Stimulated activated CD8-positive, alpha-beta memory T cell treated with anti-CD3 and anti-CD28 coated beads, Interleukin-2, amount 100 ng/mL, for 48 hours (primary cell): ENCODE results near the gene SNX1.
A peak's percentile ranks its signal among the peaks of the same experiment; 100 is the strongest.

Source experiments
- DNase-seq, 2 donors: peaks; one replicate each; pipeline ENCODE4 v3.0.0-alpha.2; 2020; ENCODE audit warnings: low read depth in 2 of 2

Gene SNX1

DNA sequence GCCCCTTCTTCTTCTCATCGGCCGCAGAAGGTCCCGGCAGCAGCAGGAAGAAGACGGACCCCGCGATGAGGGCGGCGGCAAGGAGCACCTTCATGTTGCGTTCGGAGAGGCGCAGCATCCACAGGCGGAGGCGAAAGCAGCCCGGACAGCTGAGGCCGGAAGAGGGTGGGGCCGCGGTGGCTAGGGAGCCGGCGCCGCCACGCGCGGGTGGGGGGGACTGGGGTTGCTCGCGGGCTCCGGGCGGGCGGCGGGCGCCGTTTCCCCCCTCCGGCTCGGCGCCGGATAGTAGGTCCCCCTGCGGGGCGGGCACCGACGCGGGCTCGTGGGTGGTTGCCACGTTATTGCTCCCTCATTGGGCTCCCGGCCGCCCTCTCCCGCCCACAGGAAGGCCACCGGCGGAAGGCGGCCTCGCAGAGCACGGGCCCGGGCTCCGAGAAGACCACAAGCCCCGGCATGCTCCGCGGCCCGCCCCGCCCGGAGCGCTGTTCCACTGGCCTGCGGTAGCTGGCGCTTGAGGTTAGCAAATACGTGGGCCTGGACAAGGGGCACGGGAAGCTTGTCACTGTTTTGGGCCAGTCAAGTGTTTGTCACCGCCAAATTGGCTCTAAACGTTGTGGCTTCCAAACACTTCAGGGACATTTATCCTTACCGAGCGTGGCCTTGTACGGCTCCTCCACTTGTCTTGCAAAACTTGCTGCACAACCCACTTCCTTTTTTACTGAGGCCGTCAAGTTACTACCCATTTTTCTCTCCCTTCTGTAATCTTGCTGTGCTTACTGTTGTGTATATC, 67.3 kb downstream of the SNX1 start, which contains the start of gene PPIB:
TSS of gene PPIB (minus strand) at position 154 of the 790 bp plus-strand sequence. CDS start at position 118, 36 bp downstream.
- peak; percentile 95 to 97 for DNase-seq

DNA sequence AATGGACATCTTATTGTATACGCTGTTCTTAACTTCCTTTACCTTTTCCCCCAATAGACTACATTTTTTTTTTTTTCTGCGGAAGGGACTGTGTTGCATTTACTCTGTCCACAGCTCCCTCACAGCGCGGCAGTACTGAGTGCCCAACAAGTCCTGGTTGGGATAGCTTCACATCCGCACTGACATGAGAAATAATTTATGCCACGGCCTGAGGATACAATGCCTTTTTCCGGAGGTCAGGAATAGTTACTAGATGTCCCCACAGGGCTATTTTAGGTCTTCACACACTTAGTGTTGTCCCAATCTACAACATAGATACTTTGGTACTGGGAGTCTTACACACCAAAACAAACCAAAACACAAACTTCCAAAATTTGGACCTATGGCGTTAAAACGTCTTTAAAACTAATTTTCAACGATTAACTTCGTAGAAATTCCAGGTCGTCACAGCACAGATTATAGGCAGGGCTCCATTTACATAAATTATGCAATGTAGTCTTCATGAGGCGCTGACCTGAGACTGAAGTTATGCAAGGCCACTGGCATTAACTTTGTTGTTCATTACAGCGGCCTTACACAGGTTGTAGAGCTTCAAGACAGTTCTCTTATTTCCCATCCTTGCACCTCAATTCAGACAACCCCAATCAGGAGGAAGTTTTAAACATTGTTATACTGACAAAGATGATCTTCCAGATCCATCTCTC, 68.0 kb downstream of the SNX1 start:
- no peak for DNase-seq

DNA sequence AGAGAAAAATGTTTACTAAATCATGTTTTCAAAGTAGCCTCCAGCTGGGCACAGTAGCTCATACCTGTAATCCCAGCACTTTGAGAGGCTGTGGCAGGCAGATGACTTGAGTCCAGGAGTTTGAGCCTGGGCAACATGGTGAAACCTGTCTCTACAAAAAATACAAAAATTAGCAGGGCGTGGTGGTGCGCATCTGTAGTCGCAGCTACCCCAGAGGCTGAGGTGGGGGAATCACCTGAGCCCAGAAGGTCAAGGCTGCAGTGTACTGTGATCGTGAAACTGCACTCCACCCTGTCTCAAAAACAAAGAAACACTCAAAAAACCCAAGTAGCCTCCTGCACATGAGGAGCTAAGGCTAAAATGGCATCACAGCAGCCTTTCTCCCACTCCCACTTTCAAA, 68.7 kb downstream of the SNX1 start:
- no peak for DNase-seq

DNA sequence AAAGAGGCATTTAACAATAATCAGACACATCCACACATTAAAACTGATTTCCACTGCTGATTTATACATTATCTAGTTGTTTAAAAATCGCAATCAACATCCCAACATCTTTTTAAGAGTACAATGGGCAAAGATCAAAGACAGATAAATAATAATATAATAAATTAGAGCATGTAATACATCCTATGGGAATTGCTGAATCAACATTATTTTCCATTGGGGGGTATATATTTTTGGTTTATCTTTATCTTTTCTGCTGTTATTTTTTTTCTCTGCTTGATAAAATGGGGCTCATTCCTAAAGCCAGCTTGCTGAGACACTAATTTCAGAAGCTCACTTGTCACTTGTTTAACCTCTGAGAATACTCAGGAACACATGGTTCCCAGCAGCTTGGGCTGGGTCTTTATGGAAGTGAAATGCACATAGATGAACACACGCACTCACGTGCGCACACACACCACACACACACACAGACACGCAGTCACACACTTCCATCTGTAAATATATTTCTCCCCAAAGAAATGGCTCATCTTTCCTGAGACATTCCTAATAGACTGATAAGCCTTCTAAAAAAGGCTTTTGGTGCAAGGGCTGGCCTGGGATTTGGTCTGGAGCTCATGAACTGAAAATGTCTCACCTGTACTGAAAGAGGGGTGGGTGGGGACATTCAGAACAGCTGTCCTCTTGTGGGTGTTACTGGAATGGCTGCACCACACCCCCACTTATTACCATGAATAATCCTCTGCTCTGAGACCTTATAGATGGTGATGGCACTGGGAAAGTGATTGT, 70.5 kb downstream of the SNX1 start:
- DNase-seq, result no peak

DNA sequence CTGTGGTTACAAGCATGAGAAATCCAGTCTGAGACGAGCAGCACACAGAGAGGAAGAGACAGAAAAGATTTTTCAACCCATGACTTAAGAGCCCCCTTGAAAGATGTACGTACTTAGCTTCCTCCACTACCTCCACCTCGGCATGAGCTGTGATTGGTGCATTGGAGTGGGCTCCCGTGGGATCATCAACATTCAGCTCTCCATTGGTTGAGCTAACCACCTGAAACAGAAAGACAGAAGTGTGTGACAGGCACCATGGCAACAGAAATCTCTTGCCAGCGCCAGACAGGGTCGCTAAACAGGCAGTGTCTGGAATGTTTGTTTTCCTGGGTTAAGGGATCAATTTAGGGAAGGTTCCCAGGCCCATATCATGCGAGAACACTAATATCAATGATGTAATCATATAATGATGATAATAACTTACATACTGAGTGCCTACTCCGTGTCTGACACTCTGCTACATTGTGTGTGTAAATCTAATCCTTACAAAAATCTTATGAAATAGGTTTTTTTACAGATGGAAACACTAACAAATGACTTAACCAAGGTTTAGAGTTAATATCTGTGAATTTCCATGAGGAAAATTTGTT, 84.5 kb downstream of the SNX1 start:
- DNase-seq, result no peak

DNA sequence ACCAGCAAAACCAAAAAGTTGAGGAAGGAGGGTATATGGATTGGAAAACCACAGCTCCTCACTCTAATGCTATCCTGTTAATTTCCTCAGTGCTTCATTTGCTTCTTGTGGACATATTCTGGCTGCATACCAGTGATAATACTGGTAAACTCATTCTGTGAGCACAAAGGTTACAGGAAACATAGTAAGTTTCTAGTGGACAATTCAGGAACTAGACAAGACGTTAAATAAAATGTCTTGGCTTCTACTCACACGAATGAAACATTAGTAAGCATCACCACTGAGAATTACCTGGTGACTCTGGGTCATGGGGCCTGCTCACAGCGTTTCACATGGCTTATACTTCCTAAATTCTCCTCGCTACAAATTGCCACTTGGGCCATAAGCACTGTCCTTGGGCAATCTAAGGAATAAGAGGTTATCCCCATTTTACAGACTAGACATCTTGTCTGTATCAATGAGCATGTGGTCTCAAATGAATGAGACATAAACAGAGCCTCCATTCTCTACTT, 87.1 kb downstream of the SNX1 start:
- no peak for DNase-seq

DNA sequence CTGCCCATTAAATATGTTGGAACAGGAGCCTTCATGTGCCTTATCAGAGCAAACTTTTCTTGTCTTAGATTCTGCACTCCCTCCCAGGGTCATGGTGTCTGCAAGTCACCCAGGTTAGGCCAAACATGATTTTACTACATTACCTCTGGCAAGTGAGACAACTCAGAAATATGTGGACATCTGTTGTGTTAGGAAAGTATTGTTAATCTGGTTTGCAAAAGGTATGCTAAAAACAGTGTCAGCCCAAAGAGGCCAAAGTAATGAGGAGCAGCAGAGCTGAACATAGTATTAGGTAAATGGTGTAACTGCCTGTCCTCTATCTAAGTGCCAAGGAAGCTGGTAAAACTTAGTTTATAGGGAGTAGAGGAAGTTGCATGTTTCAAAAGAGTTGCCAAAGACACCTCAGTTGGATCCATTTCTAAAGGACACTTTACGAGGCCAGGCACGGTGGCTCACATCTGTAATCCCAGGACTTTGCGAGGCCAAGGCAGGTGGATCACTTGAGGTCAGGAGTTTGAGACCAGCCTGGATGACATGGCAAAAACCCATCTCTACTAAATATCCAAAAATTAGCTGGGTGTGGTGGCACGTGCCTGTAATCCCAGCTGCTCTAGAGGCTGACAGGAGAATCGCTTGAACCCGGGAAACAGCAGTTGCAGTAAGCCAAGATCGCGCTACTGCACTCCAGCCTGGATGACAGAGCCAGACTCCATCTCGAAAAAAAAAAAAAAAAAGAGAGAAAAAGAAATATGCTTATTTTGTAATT, 89.5 kb downstream of the SNX1 start:
- no peak for DNase-seq

DNA sequence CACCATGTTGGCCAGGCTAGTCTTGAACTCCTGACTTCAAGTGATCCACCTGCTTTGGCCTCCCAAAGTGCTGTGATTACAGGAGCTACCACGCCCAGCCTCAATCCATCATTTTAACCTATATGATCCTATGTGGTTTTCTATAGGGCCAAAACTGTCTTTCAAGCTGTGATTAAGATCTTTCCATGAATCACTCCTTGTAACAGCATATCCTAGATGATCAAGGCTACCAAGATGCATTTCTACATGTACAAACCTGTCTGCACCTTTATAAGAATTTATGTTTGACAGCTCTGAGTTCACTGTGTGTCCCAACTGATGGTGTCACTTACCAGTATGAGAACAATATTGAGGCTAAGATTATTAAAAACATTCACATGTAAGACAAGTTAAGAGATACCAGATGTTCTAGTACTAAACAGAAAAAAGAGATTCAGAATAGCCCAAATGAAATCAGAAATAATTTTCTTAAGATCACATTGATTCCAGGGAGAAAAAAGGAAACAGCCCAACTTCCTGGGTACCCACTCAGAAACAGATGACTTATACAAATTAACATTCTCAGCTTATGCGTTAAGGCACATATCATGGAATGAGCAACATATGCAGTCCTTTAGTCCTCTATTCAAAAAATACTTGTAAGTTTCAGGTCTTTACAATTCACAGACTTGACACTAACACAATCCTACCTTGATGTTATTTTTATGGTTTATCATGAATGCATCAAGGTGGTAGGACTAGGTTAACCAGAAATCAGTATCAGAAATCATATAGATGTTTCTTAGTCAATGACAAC, 91.8 kb downstream of the SNX1 start:
- no peak for DNase-seq
